ENCODE measurements around the gene RAB5B. TPM values are rescaled to one million over a fixed set of nuclear protein-coding genes. Genes with fewer than 3 reads are reported as not detected.

RAB5B gene
- total RNA-seq, 2 donors from 2014 or later, result 70.3 to 89.2 TPM

GRCh38 chr12:56028511-56029165 is 54.8 kb downstream of the RAB5B start:
- Histone ChIP-seq H3K9me3 (no peaks in the 10 kb centered on the region), H3K27ac (no peak overlapping the region), H3K36me3 (peaks cover 14% of the 10 kb centered on the region), H3K27me3 (replicated peaks; ENCODE audit: insufficient read depth) (no peaks in the 10 kb centered on the region), H3K4me3 (no peak overlapping the region), H3K4me1 (ENCODE audit: control insufficient read depth in 1 of 2, low read depth in 2 of 2) (no peaks in the 10 kb centered on the region)
- ATAC-seq (ENCODE audit: insufficient number of reproducible peaks, low FRiP score, low read depth) (no peak), DNase-seq (ENCODE audit: low spot score) (no peak)
- TF ChIP-seq CTCF (IDR thresholded peaks at IDR 0.05), result no peak

GRCh38 chr12:56029166-56029519 is 55.3 kb downstream of the RAB5B start:
- H3K9me3 ChIP-seq, result no peaks in the 10 kb centered on the region
- TF ChIP-seq CTCF (IDR thresholded peaks at IDR 0.05), result no peak
- H3K4me1 ChIP-seq (ENCODE audit: control insufficient read depth in 1 of 2, low read depth in 2 of 2), result no peaks in the 10 kb centered on the region
- H3K27ac ChIP-seq, result no peak overlapping the region
- no peak for DNase-seq (ENCODE audit: low spot score)
- no peaks in the 10 kb centered on the region for H3K27me3 ChIP-seq (replicated peaks; ENCODE audit: insufficient read depth)
- no peak overlapping the region for H3K4me3 ChIP-seq
- peaks cover 14% of the 10 kb centered on the region for H3K36me3 ChIP-seq
- ATAC-seq (ENCODE audit: insufficient number of reproducible peaks, low FRiP score, low read depth), result no peak

- peaks cover 17% of the 10 kb centered on the region for H3K36me3 ChIP-seq
These were observed 55.9 kb downstream of the RAB5B start for GRCh38 chr12:56029666-56030293.

GRCh38 chr12:56031987-56032386 is 58.1 kb downstream of the RAB5B start:
- H3K27ac ChIP-seq, result no peak overlapping the region
- peaks cover 19% of the 10 kb centered on the region for H3K36me3 ChIP-seq
- no peak for ATAC-seq (ENCODE audit: insufficient number of reproducible peaks, low FRiP score, low read depth)
- TF ChIP-seq CTCF (IDR thresholded peaks at IDR 0.05), result no peak
- H3K4me3 ChIP-seq, result no peak overlapping the region
- H3K9me3 ChIP-seq, result no peaks in the 10 kb centered on the region
- no peak for DNase-seq (ENCODE audit: low spot score)
- H3K27me3 ChIP-seq (replicated peaks; ENCODE audit: insufficient read depth), result no peaks in the 10 kb centered on the region
- H3K4me1 ChIP-seq (ENCODE audit: control insufficient read depth in 1 of 2, low read depth in 2 of 2), result no peaks in the 10 kb centered on the region

More at GRCh38 chr12:56029666-56030293, 55.9 kb downstream of the RAB5B start:
- H3K4me1 ChIP-seq (ENCODE audit: control insufficient read depth in 1 of 2, low read depth in 2 of 2), result no peaks in the 10 kb centered on the region
- H3K9me3 ChIP-seq, result no peaks in the 10 kb centered on the region
- no peak for DNase-seq (ENCODE audit: low spot score)
- H3K27ac ChIP-seq, result no peak overlapping the region
- H3K27me3 ChIP-seq (replicated peaks; ENCODE audit: insufficient read depth), result no peaks in the 10 kb centered on the region
- no peak overlapping the region for H3K4me3 ChIP-seq
- ATAC-seq (ENCODE audit: insufficient number of reproducible peaks, low FRiP score, low read depth), result no peak
- peak; percentile 60 for TF ChIP-seq CTCF (IDR thresholded peaks at IDR 0.05)

- DNase-seq (ENCODE audit: low spot score), result no peak
- Histone ChIP-seq H3K9me3 (no peaks in the 10 kb centered on the region), H3K36me3 (peaks cover 19% of the 10 kb centered on the region), H3K27me3 (replicated peaks; ENCODE audit: insufficient read depth) (no peaks in the 10 kb centered on the region), H3K27ac (no peak overlapping the region), H3K4me3 (no peak overlapping the region), H3K4me1 (ENCODE audit: control insufficient read depth in 1 of 2, low read depth in 2 of 2) (no peaks in the 10 kb centered on the region)
- TF ChIP-seq CTCF (IDR thresholded peaks at IDR 0.05), result no peak
- no peak for ATAC-seq (ENCODE audit: insufficient number of reproducible peaks, low FRiP score, low read depth)
These were observed 60.9 kb downstream of the RAB5B start for GRCh38 chr12:56034586-56035332.
